AG10803 (cell line): ENCODE results near the gene DCLRE1B.

Experiments
- DNase-seq: peaks from one replicate; pipeline ENCODE4 v3.0.0; 2010; ENCODE audit warnings: low read depth
- H3K4me3 ChIP-seq: 2 replicates; pipeline ENCODE4 v1.5.1; 2011; ENCODE audit warnings: mild to moderate bottlenecking, low read length, control low read depth
- CTCF ChIP-seq: conservative IDR thresholded peaks from 2 replicates; pipeline ENCODE4 v1.5.1; 2011; ENCODE audit warnings: mild to moderate bottlenecking, low read length, control low read depth, inconsistent platforms

DCLRE1B gene

GRCh38 chr1:113934006-113934405 is 28.9 kb downstream of the DCLRE1B start:
- DNase-seq: no peak
- no peak overlapping the region for H3K4me3 ChIP-seq
- no peak for TF ChIP-seq CTCF

GRCh38 chr1:113934511-113935055 is 29.5 kb downstream of the DCLRE1B start:
- no peak for DNase-seq
- no peak for TF ChIP-seq CTCF
- no peak overlapping the region for H3K4me3 ChIP-seq

GRCh38 chr1:113935176-113935575 is 30.1 kb downstream of the DCLRE1B start:
- no peak for TF ChIP-seq CTCF
- H3K4me3 ChIP-seq: no peak overlapping the region
- DNase-seq: no peak

GRCh38 chr1:113935970-113936369 is 30.8 kb downstream of the DCLRE1B start:
- DNase-seq: no peak
- H3K4me3 ChIP-seq: no peak overlapping the region
- TF ChIP-seq CTCF: no peak

GRCh38 chr1:113937146-113937545 is 32.0 kb downstream of the DCLRE1B start:
- DNase-seq: no peak
- TF ChIP-seq CTCF: no peak
- H3K4me3 ChIP-seq: no peak overlapping the region

GRCh38 chr1:113938192-113938591 is 33.1 kb downstream of the DCLRE1B start:
- H3K4me3 ChIP-seq: no peak overlapping the region
- DNase-seq: no peak
- TF ChIP-seq CTCF: no peak

GRCh38 chr1:113940365-113941244 is 35.5 kb downstream of the DCLRE1B start:
- no peak overlapping the region for H3K4me3 ChIP-seq
- TF ChIP-seq CTCF: no peak
- no peak for DNase-seq
